PC-3 (cell line): Measurements from ENCODE around the gene TMBIM1. TPM values are rescaled to one million over a fixed set of nuclear protein-coding genes. Genes with fewer than 3 reads are reported as not detected.

Source experiments
- ATAC-seq: fragments of 200-7000 bp; cut with Tn5 transposase; 2 replicates; pipeline ENCODE4 v1.9.1; 2020; ENCODE audit warnings: mild to moderate bottlenecking, moderate library complexity
- BruUV-seq: library from RNA; stranded (reverse); fragments of 400-500 nt; replicated peaks from 2 replicates; lab custom pipeline; 2021; lab: Mats Ljungman, UMichigan
- CTCF ChIA-PET: fragments of 300-600 bp; sonication (Branson Sonifier 250); formaldehyde crosslinking; loops from one replicate; lab custom pipeline; 2022; ENCODE audit warnings: antibody characterized with exemption; lab: Charles Lee
- POLR2A ChIA-PET: fragments of 300-600 bp; sonication (Branson Sonifier 250); formaldehyde crosslinking; loops from one replicate; lab custom pipeline; 2022; ENCODE audit warnings: antibody characterized with exemption; ENCODE audit not compliant: unreplicated experiment; lab: Charles Lee
- DNase-seq: peaks from one replicate; pipeline ENCODE4 v3.0.0-alpha.2; 2015
- H2AFZ ChIP-seq: fragments of 300-600 bp; sonication (generic); 2 replicates; pipeline ENCODE4 v1.6.0; 2016; ENCODE audit warnings: antibody characterized with exemption, low read length
- H3F3A ChIP-seq: fragments of 300-600 bp; sonication (generic); one replicate; pipeline ENCODE4 v1.6.0; 2017; ENCODE audit warnings: antibody characterized with exemption, low read length, control low read depth, mild to moderate bottlenecking; ENCODE audit not compliant: unreplicated experiment
- H3K27ac ChIP-seq: fragments of 300-600 bp; sonication (generic); 2 replicates; pipeline ENCODE4 v1.5.1; 2016; ENCODE audit warnings: mild to moderate bottlenecking, low read length
- H3K27me3 ChIP-seq: fragments of 300-600 bp; sonication (generic); 2 replicates; pipeline ENCODE4 v1.6.1; 2016; ENCODE audit warnings: low read length, mixed read lengths
- H3K36me3 ChIP-seq: fragments of 300-600 bp; sonication (generic); 2 replicates; pipeline ENCODE4 v1.6.1; 2016; ENCODE audit warnings: low read depth, mixed run types, low read length, mixed read lengths
- H3K4me1 ChIP-seq: fragments of 300-600 bp; sonication (generic); 2 replicates; pipeline ENCODE4 v1.5.1; 2016; ENCODE audit warnings: low read length; ENCODE audit not compliant: insufficient read depth
- H3K4me2 ChIP-seq: fragments of 300-600 bp; sonication (generic); 2 replicates; pipeline ENCODE4 v1.6.0; 2016; ENCODE audit warnings: low read length
- H3K4me3 ChIP-seq: fragments of 300-600 bp; sonication (generic); 2 replicates; pipeline ENCODE4 v1.5.1; 2016; ENCODE audit warnings: mild to moderate bottlenecking, low read length, mixed read lengths
- H3K79me2 ChIP-seq: fragments of 300-600 bp; sonication (generic); 2 replicates; pipeline ENCODE4 v1.6.1; 2017; ENCODE audit warnings: low read length, mixed read lengths
- H3K9ac ChIP-seq: fragments of 300-600 bp; sonication (generic); 2 replicates; pipeline ENCODE4 v1.6.0; 2016; ENCODE audit warnings: mild to moderate bottlenecking, low read length
- H3K9me2 ChIP-seq: fragments of 300-600 bp; sonication (generic); replicated peaks from 2 replicates; pipeline ENCODE4 v1.6.1; 2016; ENCODE audit warnings: mixed run types, low read length, mixed read lengths
- H3K9me3 ChIP-seq: fragments of 300-600 bp; sonication (generic); 2 replicates; pipeline ENCODE4 v1.6.1; 2016; ENCODE audit warnings: low read length, mixed read lengths
- H4K20me1 ChIP-seq: fragments of 300-600 bp; sonication (generic); 2 replicates; pipeline ENCODE4 v1.6.1; 2016; ENCODE audit warnings: low read length, mixed read lengths
- CTCF ChIP-seq: fragments of 300-600 bp; sonication (generic); conservative IDR thresholded peaks from 2 replicates; pipeline ENCODE4 v1.5.1; 2017; ENCODE audit warnings: antibody characterized with exemption, low read depth, mild to moderate bottlenecking, low read length
- EZH2 ChIP-seq: fragments of 300-600 bp; sonication (generic); IDR thresholded peaks from one replicate; pipeline ENCODE4 v1.6.1; 2017; ENCODE audit warnings: antibody characterized with exemption, mild to moderate bottlenecking, low read length; ENCODE audit not compliant: unreplicated experiment
- EZH2phosphoT487 ChIP-seq: fragments of 300-600 bp; sonication (generic); IDR thresholded peaks from 2 replicates; pipeline ENCODE4 v1.6.1; 2018; ENCODE audit warnings: mild to moderate bottlenecking, antibody characterized with exemption, low read length, borderline replicate concordance
- intact Hi-C: fragments of 100-400 bp; cut with micrococcal nuclease; formaldehyde crosslinking; loops from 2 replicates; pipeline ENCODE4 v1.9.0; 2023
- total RNA-seq: library from RNA; depleted of rRNA; stranded (reverse); fragments of >200 nt; gene quantifications from 2 replicates; pipeline ENCODE4 v1.2.3, GENCODE V29; 2014

The TMBIM1 gene
- total RNA-seq, 1 experiment from 2014 or later: 45.0 TPM

DNA sequence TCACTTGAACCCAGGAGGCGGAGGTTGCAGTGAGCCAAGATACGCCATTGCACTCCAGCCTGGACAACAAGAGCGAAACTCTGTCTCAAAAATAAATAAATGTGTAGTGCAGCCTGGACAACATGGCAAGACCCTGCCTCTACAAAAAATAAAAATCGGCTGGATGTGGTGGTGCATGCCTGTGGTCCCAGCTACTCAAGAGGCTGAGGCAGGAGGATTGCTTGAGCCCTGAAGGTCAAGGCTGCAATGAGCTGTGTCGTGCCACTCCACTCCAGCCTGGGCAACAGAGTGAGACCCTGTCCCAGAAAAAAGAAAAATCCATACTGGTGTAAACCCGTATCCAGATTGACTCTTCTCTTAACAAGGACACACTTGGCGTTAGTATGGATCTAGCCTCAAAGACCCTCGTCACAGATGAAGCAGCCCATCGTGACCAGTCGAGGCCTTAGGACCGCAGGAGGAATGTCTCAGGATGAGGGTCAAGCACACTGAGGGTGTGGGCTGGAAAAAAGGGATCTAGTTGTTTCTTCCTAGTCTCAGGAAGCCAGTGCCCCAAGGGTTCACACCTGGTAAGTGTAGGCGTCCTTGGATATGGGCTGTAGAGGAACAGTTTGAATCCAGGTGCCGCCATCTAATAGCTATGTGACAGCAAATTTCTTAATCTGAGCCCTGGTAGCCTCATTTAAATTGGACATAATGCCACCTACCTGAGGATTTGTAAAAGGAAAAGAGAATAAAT, 35.5 kb downstream of the TMBIM1 start:
- Histone ChIP-seq H3K27me3 (no peaks in the 10 kb centered on the region), H3K9me2 (no peaks in the 10 kb centered on the region), H4K20me1 (no peaks in the 10 kb centered on the region), H3K4me1 (no peaks in the 10 kb centered on the region), H2AFZ (no peak overlapping the region), H3K9me3 (no peaks in the 10 kb centered on the region), H3K36me3 (peaks cover 36% of the 10 kb centered on the region), H3K4me3 (no peak overlapping the region), H3K79me2 (no peaks in the 10 kb centered on the region), H3F3A (no peaks in the 10 kb centered on the region), H3K9ac (no peak overlapping the region), H3K27ac (no peak overlapping the region), H3K4me2 (no peak overlapping the region)
- TF ChIP-seq EZH2phosphoT487 (no peak), CTCF (no peak), EZH2 (no peak)
- no peak for ATAC-seq
- BruUV-seq: no TSS peak
- ChIA-PET POLR2A (no interaction called here), CTCF (interaction anchor here (0.6 kb wide), 1 partner anchor 68 kb away, joined by 5 read pairs; no protein-coding TSS in a partner anchor)
- no peak for DNase-seq
- intact Hi-C loops: loop anchor here (1.0 kb wide), 1 partner anchor 70 kb away; no protein-coding TSS in a partner anchor

DNA sequence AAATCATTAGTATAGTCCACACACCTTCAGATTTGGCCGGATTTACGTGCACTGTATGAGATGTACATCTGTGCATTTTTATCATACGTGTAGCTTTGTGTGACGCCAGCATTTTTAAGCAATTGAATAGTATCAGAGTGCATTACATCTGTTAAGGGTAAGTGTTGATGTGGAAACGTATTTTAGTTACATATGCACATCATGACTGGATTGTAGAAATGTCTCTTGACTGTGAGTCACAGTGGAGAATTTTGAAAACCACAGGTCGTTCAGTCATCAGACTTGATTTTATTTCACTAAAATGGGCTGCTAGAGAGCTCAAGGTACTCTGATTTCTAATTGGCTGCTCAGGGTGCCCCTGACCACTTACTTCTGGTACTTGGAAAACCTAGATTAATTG, 36.9 kb downstream of the TMBIM1 start:
- Histone ChIP-seq H3K36me3 (peaks cover 41% of the 10 kb centered on the region), H2AFZ (no peak overlapping the region), H3F3A (no peaks in the 10 kb centered on the region), H3K79me2 (no peaks in the 10 kb centered on the region), H3K27ac (no peak overlapping the region), H3K4me1 (no peaks in the 10 kb centered on the region), H3K4me3 (no peak overlapping the region), H3K9me2 (no peaks in the 10 kb centered on the region), H3K4me2 (no peak overlapping the region), H4K20me1 (no peaks in the 10 kb centered on the region), H3K9ac (no peak overlapping the region), H3K27me3 (no peaks in the 10 kb centered on the region), H3K9me3 (no peaks in the 10 kb centered on the region)
- no TSS peak for BruUV-seq
- no peak for TF ChIP-seq CTCF
- TF ChIP-seq EZH2: no peak
- no peak for TF ChIP-seq EZH2phosphoT487
- no peak for ATAC-seq
- no peak for DNase-seq
- ChIA-PET POLR2A (no interaction called here), CTCF (no interaction called here)
- intact Hi-C loops: no loop called here

DNA sequence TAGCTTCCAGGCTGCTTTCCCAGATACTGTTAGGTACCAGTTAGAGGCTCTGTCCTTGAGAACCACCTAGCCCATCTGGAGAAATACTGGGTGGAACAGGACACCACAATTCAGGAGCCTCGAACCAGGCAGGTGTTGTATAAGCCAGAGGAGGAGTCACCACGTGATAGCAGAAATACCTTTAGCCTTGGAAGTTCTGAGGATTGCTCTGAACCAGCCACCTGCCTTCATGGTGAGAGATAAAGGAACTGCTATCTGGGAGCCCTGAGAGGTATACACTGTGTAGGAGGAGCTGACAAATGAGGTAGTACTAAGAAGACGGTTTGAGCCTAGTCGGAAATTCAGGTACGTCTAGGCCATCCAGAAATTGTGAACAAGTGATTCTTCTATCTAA, 39.1 kb downstream of the TMBIM1 start:
- Histone ChIP-seq H3K9me3 (no peaks in the 10 kb centered on the region), H3K4me1 (no peaks in the 10 kb centered on the region), H3K9me2 (no peaks in the 10 kb centered on the region), H3K4me2 (no peak overlapping the region), H3K27me3 (no peaks in the 10 kb centered on the region), H3K79me2 (no peaks in the 10 kb centered on the region), H2AFZ (no peak overlapping the region), H4K20me1 (no peaks in the 10 kb centered on the region), H3K4me3 (no peak overlapping the region), H3K9ac (no peak overlapping the region), H3K36me3 (peaks cover 58% of the 10 kb centered on the region), H3K27ac (no peak overlapping the region), H3F3A (no peaks in the 10 kb centered on the region)
- CTCF ChIA-PET: no interaction called here
- no peak for TF ChIP-seq EZH2phosphoT487
- POLR2A ChIA-PET: interaction anchor here (0.7 kb wide), 1 partner anchor 16 kb away, joined by 18 read pairs; no protein-coding TSS in a partner anchor
- intact Hi-C loops: no loop called here
- DNase-seq: no peak
- BruUV-seq: no TSS peak
- no peak for ATAC-seq
